Motor neuron (in vitro differentiated cells): Measurements from ENCODE around the gene SERPINB2. TPM values are rescaled to one million over a fixed set of nuclear protein-coding genes. Genes with fewer than 3 reads are reported as not detected.

Experiments used
- ATAC-seq, 8 experiments: fragments of 200-7000 bp; cut with Tn5 transposase; replicated peaks in 6 of 8; 2 replicates each; pipeline ENCODE4 v1.8.0; 2021; ENCODE audit warnings: mild to moderate bottlenecking in 8 of 8, moderate library complexity in 8 of 8
- H3K27ac ChIP-seq, 2 donors: fragments of 250-450 bp; sonication (Bioruptor Pico); 2 replicates each; pipeline ENCODE4 v1.9.0; 2021; ENCODE audit warnings: antibody characterized with exemption in 2 of 2, mild to moderate bottlenecking in 2 of 2, moderate library complexity in 1 of 2
- H3K4me1 ChIP-seq, 2 donors: fragments of 250-450 bp; sonication (Bioruptor Pico); replicated peaks in 1 of 2; 2 replicates each; pipeline ENCODE4 v1.6.1; 2021; ENCODE audit warnings: antibody characterized with exemption in 2 of 2, mild to moderate bottlenecking in 2 of 2, moderate library complexity in 1 of 2
- H3K4me3 ChIP-seq, 5 donors: fragments of 250-450 bp; sonication (Bioruptor Pico); 2 replicates each; pipeline ENCODE4 v1.9.0; 2021; ENCODE audit warnings: antibody characterized with exemption in 5 of 5, mild to moderate bottlenecking in 5 of 5, moderate library complexity in 4 of 5
- WGBS, 10 experiments: fragments of 450-650 bp; shearing (Covaris generic); methylation state at CpG; one replicate each; pipeline ENCODE4 v1.0.0; 2022; 5-methylcytosine and 5-hydroxymethylcytosine counted together
- in situ Hi-C, 9 experiments: fragments of 400-800 bp; cut with MboI; loops; one replicate each; pipeline ENCODE4 v1.15.0; 2021; ENCODE audit warnings: low sequenced_read_pairs in 9 of 9, low pct_unique_long_range_greater_than_20kb in 2 of 9; ENCODE audit not compliant: unreplicated experiment in 9 of 9
- total RNA-seq, 8 experiments: library from RNA; unstranded; fragments of 300-600 nt; gene quantifications; 2 replicates each; pipeline versions ENCODE4 v1.2.3 to v1.2.4, GENCODE V29; 2022

Gene SERPINB2
- total RNA-seq, 8 experiments from 2014 or later: 0.31 TPM; not detected in 7

- in situ Hi-C loops: no loop called here
- 0 to 86% (median 33%) methylated on average over 1 of the region's 1 CpG; no CpG with 5 or more reads in 2 of the 10 experiments for WGBS, 10 experiments
- Histone ChIP-seq H3K4me1 (no peaks in the 10 kb centered on the region), H3K27ac (no peak overlapping the region), H3K4me3 (no peak overlapping the region)
- ATAC-seq: no peak
Observed at GRCh38 chr18:63871836-63872235, 15.7 kb upstream of the SERPINB2 start.

- no peak for ATAC-seq
- in situ Hi-C loops: no loop called here
- H3K4me3 ChIP-seq: no peak overlapping the region
- no peak overlapping the region for H3K27ac ChIP-seq
- H3K4me1 ChIP-seq: no peaks in the 10 kb centered on the region
Observed at GRCh38 chr18:63872586-63872985, 14.9 kb upstream of the SERPINB2 start.

DNA sequence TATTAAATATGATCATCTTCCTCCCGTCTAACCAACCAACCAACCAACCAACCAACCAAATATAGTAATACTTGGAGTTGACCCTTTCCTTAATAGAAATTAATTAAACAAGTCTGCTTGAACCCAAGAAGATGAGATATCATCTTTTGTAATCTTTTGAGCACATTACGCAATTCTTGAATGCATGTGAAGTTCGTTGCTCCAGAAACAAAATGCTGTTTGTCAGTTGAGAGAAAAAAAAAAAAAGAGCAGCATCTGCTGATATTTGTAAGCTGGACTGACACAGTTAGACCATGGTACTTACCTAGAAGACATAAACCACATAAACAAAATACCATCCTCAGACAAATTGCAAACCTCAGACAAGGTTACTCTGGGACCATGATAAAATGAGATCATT lies 9.2 kb upstream of the SERPINB2 start:
- in situ Hi-C loops: no loop called here
- Histone ChIP-seq H3K4me1 (no peaks in the 10 kb centered on the region), H3K4me3 (no peak overlapping the region), H3K27ac (no peak overlapping the region)
- peak in 1 of 8 experiments; percentile 22 for ATAC-seq
- WGBS, 10 experiments: 0 to 100% (median 78%) methylated on average over 1 to 3 of the region's 3 CpGs; no CpG with 5 or more reads in 1 of the 10 experiments

DNA sequence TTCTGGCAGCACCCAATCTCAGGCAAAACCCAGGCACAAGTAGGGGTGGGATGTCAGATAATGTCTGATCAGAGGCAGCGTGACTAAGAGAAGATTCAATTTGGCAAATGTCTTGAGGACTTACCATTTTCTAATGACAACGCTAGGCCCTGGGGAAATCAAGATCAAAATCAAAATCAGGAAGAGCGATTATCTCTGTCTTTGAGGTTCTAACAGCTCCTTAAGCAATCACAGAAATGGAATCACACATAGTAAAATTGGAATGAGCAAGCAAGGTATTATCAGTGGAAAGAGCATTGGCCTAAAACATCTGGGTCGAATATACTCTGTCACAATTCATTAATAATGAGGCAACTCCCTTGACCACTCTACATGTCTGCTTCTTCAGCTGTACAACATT lies 8.6 kb upstream of the SERPINB2 start:
- H3K27ac ChIP-seq: no peak overlapping the region
- H3K4me1 ChIP-seq: no peaks in the 10 kb centered on the region
- H3K4me3 ChIP-seq: no peak overlapping the region
- ATAC-seq: peak in 2 of 8 experiments; percentile 13 to 33
- WGBS, 10 experiments: 0 to 95% (median 75%) methylated on average over 1 to 4 of the region's 4 CpGs; no CpG with 5 or more reads in 1 of the 10 experiments
- in situ Hi-C loops: no loop called here

- Histone ChIP-seq H3K4me3 (no peak overlapping the region), H3K27ac (no peak overlapping the region), H3K4me1 (no peaks in the 10 kb centered on the region)
- 40 to 100% (median 86%) methylated on average over 1 to 2 of the region's 2 CpGs; no CpG with 5 or more reads in 4 of the 10 experiments for WGBS, 10 experiments
- in situ Hi-C loops: no loop called here
- no peak for ATAC-seq
Observed at GRCh38 chr18:63879709-63880108, 7.8 kb upstream of the SERPINB2 start.

- ATAC-seq: peak in 2 of 8 experiments; percentile 10 to 30
- 0 to 100% (median 76%) methylated on average over 1 to 4 of the region's 4 CpGs for WGBS, 10 experiments
- no peaks in the 10 kb centered on the region for H3K4me1 ChIP-seq
- in situ Hi-C loops: no loop called here
- no peak overlapping the region for H3K27ac ChIP-seq
- H3K4me3 ChIP-seq: no peak overlapping the region
Observed at GRCh38 chr18:63881851-63882250, 5.7 kb upstream of the SERPINB2 start.

DNA sequence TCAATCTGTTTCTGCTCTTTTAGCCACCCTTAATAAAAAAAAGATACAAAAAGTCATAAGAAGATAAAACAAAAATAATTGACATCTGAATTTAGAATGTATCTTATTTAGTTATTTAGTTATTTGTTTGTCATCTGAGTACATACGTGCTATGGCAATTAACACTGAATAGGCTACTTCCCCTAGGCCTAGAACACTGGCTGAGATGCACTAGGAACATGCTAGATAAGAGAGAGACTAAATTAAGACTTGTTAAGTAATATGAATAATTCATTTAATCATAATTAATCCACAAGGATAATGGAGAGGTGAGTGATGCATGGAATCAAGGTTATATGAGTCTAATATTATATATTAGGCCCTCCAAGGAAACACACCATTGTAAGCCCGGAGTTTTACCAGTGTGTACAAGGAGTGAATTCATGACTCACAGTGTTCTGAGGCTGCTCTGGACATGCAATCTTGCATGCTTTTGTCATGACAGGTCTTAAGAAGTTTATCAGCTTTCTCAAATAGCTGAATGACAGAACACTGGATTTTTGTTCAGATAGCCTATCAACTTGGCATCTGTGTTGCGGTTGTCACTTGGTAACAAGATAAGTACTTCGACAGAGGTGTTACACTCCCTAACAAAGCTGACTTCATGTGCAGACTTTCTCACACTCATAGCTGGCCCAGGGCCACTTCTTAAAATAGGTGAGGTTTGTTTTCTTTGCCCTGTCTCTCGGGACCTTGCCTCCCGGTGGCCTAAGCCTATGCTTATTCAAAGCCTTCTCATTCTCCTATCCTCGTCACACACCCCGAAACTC lies 5.0 kb upstream of the SERPINB2 start:
- Histone ChIP-seq H3K4me3 (no peak overlapping the region), H3K27ac (no peak overlapping the region), H3K4me1 (no peaks in the 10 kb centered on the region)
- peak in 2 of 8 experiments; percentile 79 to 87 for ATAC-seq
- WGBS, 10 experiments: 28 to 100% (median 90%) methylated on average over 1 to 8 of the region's 8 CpGs
- in situ Hi-C loops: no loop called here

DNA sequence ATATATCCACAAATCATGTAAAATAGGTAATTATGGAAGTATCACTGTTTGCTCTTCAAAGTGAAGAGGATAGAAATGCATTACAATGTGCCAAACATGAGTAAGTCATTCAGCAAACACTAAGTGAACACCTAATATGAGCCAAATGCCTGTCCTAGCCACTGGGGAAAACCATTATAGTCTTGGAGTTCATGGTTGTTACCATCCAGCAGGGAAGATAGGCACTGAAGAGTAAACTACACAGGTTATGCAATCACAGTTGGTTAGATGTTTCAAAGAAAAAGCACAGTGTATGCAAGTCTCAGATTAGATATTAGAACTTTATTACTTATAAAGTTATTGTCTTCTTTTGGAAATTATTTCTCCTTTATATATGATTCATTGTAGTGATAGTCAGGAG lies 3.9 kb upstream of the SERPINB2 start:
- in situ Hi-C loops: no loop called here
- ATAC-seq: no peak
- Histone ChIP-seq H3K4me3 (no peak overlapping the region), H3K27ac (no peak overlapping the region), H3K4me1 (no peaks in the 10 kb centered on the region)

GRCh38 chr18:63888470-63889190 lies 1.1 kb downstream of the SERPINB2 start:
- ATAC-seq: peak in 2 of 8 experiments; percentile 39 to 57
- Histone ChIP-seq H3K27ac (no peak overlapping the region), H3K4me1 (no peaks in the 10 kb centered on the region), H3K4me3 (no peak overlapping the region)
- 25 to 86% (median 40%) methylated on average over 1 of the region's 1 CpG; no CpG with 5 or more reads in 7 of the 10 experiments for WGBS, 10 experiments
- in situ Hi-C loops: no loop called here

GRCh38 chr18:63889626-63890025 lies 2.1 kb downstream of the SERPINB2 start:
- in situ Hi-C loops: no loop called here
- no peak for ATAC-seq
- H3K4me3 ChIP-seq: no peak overlapping the region
- H3K27ac ChIP-seq: no peak overlapping the region
- 71 to 100% (median 100%) methylated on average over 1 to 2 of the region's 2 CpGs; no CpG with 5 or more reads in 1 of the 10 experiments for WGBS, 10 experiments
- no peaks in the 10 kb centered on the region for H3K4me1 ChIP-seq

GRCh38 chr18:63890237-63890949 lies 2.9 kb downstream of the SERPINB2 start:
- H3K27ac ChIP-seq: no peak overlapping the region
- H3K4me3 ChIP-seq: no peak overlapping the region
- in situ Hi-C loops: no loop called here
- no peak for ATAC-seq
- no peaks in the 10 kb centered on the region for H3K4me1 ChIP-seq
- 72 to 100% (median 93%) methylated on average over 1 to 5 of the region's 6 CpGs; no CpG with 5 or more reads in 1 of the 10 experiments for WGBS, 10 experiments

- H3K27ac ChIP-seq: no peak overlapping the region
- H3K4me3 ChIP-seq: no peak overlapping the region
- 50 to 100% (median 72%) methylated on average over 2 to 5 of the region's 5 CpGs; no CpG with 5 or more reads in 1 of the 10 experiments for WGBS, 10 experiments
- no peaks in the 10 kb centered on the region for H3K4me1 ChIP-seq
- in situ Hi-C loops: no loop called here
- ATAC-seq: peak in 2 of 8 experiments; percentile 39 to 56
Observed at GRCh38 chr18:63890950-63891304, 3.4 kb downstream of the SERPINB2 start.

- ATAC-seq: no peak
- Histone ChIP-seq H3K27ac (no peak overlapping the region), H3K4me1 (no peaks in the 10 kb centered on the region), H3K4me3 (no peak overlapping the region)
- in situ Hi-C loops: no loop called here
- WGBS, 10 experiments: 25 to 100% (median 84%) methylated on average over 1 to 4 of the region's 4 CpGs; no CpG with 5 or more reads in 3 of the 10 experiments
Observed at GRCh38 chr18:63892566-63892965, 5.1 kb downstream of the SERPINB2 start.
